Progenitor cell of endocrine pancreas (in vitro differentiated cells): ENCODE measurements around the gene ASAP3. TPM values are rescaled to one million over a fixed set of nuclear protein-coding genes. Genes with fewer than 3 reads are reported as not detected.

ENCODE experiments used
- DNase-seq: peaks from one replicate; pipeline ENCODE4 v3.0.0; 2021; ENCODE audit warnings: low spot score; ENCODE audit not compliant: unreplicated experiment
- H3K27ac Mint-ChIP-seq: 2 replicates; pipeline ENCODE4 v1.8.0; 2021; ENCODE audit warnings: mild to moderate bottlenecking, moderate library complexity, mixed read lengths
- H3K27me3 Mint-ChIP-seq: 2 replicates; pipeline ENCODE4 v1.8.0; 2021; ENCODE audit warnings: mixed read lengths
- H3K36me3 Mint-ChIP-seq: 2 replicates; pipeline ENCODE4 v1.8.0; 2022; ENCODE audit warnings: mixed read lengths; ENCODE audit not compliant: insufficient read depth
- H3K4me1 Mint-ChIP-seq: 2 replicates; pipeline ENCODE4 v1.8.0; 2021; ENCODE audit warnings: low read depth, mixed read lengths
- H3K4me3 Mint-ChIP-seq: 2 replicates; pipeline ENCODE4 v1.8.0; 2021; ENCODE audit warnings: low read depth, mild to moderate bottlenecking, moderate library complexity, mixed read lengths
- H3K9me3 Mint-ChIP-seq: 2 replicates; pipeline ENCODE4 v1.8.0; 2021; ENCODE audit warnings: low read depth, mixed read lengths
- total RNA-seq: library from RNA; stranded (reverse); gene quantifications from 2 replicates; pipeline ENCODE4 v1.2.1, GENCODE V29; 2021
- TF ChIP-seq, protein P1 (sequence below): fragments of 200-600 bp; sonication (generic); IDR thresholded peaks from one replicate; pipeline ENCODE4 v1.5.0; 2021; ENCODE audit warnings: antibody characterized with exemption, mild to moderate bottlenecking; ENCODE audit not compliant: unreplicated experiment

The ASAP3 gene
- total RNA-seq, 1 donor from 2014 or later, result 67.8 TPM

DNA sequence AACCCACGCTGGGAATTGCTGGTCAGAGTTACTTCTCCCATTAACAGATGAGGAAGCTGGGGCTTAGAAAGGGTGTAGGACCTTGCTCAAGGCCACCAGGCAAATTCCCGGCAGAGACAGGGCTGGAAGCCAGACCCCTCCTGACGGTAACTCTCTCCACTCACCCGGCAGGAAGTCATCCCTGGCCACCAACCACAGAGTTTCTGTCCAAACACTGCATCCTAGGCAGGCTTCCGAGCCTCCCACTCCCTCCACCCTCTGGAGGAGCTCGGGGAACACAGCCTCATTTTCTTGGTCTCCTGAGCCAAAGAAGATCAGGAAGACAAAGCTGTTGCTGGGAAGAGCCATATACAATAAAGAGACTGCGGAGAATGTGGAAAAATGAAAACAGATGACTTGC, 89.3 kb downstream of the ASAP3 start:
- Mint-ChIP-seq H3K27me3 (no peaks in the 10 kb centered on the region), H3K4me3 (no peak overlapping the region)

DNA sequence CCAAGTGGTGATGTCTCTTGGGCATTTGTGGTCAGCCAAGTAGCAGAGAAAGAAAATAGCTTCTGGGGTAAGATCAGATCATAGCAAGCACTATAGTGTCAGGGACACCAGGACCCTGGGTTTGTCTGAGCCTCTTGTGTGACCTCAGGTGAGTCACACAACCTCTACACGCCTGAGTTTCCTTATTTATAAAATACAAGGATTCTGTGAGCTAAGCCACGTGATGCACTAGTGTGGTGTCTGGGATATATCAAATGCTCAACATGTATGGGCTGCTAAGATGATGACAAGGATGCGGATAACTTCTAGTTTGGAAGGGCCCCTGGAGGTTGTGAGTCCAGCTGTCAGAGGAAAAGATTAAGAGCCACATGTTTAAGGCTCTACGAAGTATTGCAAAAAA, 89.8 kb downstream of the ASAP3 start:
- H3K9me3 Mint-ChIP-seq, result no peaks in the 10 kb centered on the region
- TF ChIP-seq, protein P1, sequence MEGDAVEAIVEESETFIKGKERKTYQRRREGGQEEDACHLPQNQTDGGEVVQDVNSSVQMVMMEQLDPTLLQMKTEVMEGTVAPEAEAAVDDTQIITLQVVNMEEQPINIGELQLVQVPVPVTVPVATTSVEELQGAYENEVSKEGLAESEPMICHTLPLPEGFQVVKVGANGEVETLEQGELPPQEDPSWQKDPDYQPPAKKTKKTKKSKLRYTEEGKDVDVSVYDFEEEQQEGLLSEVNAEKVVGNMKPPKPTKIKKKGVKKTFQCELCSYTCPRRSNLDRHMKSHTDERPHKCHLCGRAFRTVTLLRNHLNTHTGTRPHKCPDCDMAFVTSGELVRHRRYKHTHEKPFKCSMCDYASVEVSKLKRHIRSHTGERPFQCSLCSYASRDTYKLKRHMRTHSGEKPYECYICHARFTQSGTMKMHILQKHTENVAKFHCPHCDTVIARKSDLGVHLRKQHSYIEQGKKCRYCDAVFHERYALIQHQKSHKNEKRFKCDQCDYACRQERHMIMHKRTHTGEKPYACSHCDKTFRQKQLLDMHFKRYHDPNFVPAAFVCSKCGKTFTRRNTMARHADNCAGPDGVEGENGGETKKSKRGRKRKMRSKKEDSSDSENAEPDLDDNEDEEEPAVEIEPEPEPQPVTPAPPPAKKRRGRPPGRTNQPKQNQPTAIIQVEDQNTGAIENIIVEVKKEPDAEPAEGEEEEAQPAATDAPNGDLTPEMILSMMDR, result no peak
- H3K27ac Mint-ChIP-seq, result no peak overlapping the region
- no peak for DNase-seq
- H3K4me1 Mint-ChIP-seq, result no peaks in the 10 kb centered on the region
- no peaks in the 10 kb centered on the region for H3K27me3 Mint-ChIP-seq
- peaks cover 8% of the 10 kb centered on the region for H3K36me3 Mint-ChIP-seq
- H3K4me3 Mint-ChIP-seq, result no peak overlapping the region

More for the DNA sequence above, 89.3 kb downstream of the ASAP3 start:
- TF ChIP-seq, protein P1, result no peak
- no peaks in the 10 kb centered on the region for H3K4me1 Mint-ChIP-seq
- DNase-seq, result no peak
- peaks cover 8% of the 10 kb centered on the region for H3K36me3 Mint-ChIP-seq
- no peaks in the 10 kb centered on the region for H3K9me3 Mint-ChIP-seq
- peak overlapping the region; percentile 82 for H3K27ac Mint-ChIP-seq

DNA sequence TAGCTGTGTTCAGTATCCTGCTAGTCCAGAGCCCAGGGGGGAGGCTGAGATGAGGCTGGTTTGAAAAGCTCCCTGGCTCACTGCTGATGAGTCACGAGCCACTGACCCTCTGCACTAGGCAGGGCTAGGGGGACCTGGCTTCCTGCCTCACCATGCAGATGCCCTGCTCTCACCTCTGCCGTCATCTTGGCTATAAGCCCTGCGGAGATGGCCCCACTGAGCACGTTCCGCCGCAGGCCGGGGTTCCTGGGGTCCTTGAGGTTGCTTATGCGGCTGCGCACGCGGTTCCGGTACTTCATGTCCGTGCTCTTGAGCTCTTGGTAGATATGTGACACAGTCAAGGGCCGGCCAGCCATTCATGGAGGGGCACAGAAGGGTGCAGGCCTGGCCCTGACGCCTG, 90.3 kb downstream of the ASAP3 start:
- no peaks in the 10 kb centered on the region for H3K4me1 Mint-ChIP-seq
- DNase-seq, result no peak
- no peak overlapping the region for H3K27ac Mint-ChIP-seq
- TF ChIP-seq, protein P1, result no peak
- H3K4me3 Mint-ChIP-seq, result no peak overlapping the region
- no peaks in the 10 kb centered on the region for H3K9me3 Mint-ChIP-seq
- peaks cover 8% of the 10 kb centered on the region for H3K36me3 Mint-ChIP-seq
- H3K27me3 Mint-ChIP-seq, result no peaks in the 10 kb centered on the region

DNA sequence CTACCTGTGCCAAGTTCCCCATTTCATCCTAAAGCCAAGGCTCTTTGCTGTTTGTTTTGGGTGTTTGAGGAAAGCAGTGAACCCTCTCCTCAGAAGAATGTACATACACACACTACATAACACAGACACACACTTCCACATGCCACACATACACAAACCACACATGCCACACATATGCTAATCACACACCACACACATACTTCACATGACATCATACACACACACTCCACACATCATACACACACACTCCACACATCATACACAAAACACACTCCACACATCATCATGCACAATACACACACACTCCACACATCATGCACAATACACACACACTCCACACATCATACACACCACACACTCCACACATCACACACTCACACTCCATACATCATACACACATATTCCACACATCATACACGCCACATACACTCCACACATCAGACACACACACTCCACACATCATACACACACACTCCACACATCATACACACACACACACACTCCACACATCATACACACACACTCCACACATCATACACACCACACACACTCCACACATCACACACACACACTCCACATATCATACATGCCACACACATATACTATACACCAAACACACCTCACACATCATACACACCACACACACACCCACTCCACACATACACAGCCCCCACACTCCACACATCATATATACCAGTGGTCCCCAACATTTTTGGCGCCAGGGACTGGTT, 91.7 kb downstream of the ASAP3 start:
- Mint-ChIP-seq H3K4me1 (no peaks in the 10 kb centered on the region), H3K4me3 (no peak overlapping the region), H3K27ac (no peak overlapping the region), H3K36me3 (peaks cover 7% of the 10 kb centered on the region), H3K27me3 (no peaks in the 10 kb centered on the region), H3K9me3 (no peaks in the 10 kb centered on the region)
- TF ChIP-seq, protein P1, result no peak
- DNase-seq, result no peak

DNA sequence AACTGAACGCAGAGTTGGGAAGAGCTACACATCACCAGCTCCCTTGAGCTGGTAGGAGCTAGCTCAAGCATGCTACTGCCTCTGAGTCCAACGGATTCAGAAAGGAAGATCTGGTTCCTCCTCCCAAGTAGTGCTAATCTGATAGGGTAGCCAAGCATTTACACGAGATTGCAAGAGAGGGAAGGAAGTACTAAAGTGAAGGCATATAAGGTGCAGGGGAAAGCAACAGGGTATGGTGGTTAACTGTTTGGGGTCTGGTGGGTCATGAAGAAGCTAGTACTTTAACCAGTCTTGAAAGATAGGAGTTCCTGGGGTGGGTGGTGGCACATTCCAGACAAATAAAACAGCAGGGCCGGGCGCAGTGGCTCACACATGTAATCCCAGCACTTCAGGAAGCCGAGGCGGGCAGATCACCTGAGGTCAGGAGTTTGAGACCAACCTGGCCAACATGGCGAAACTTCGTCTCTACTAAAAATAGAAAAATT, 94.1 kb downstream of the ASAP3 start:
- no peaks in the 10 kb centered on the region for H3K4me1 Mint-ChIP-seq
- TF ChIP-seq, protein P1, result no peak
- peaks cover 2% of the 10 kb centered on the region for H3K36me3 Mint-ChIP-seq
- no peaks in the 10 kb centered on the region for H3K27me3 Mint-ChIP-seq
- H3K9me3 Mint-ChIP-seq, result no peaks in the 10 kb centered on the region
- H3K4me3 Mint-ChIP-seq, result no peak overlapping the region
- H3K27ac Mint-ChIP-seq, result no peak overlapping the region
- DNase-seq, result no peak
